PFSK-1 (cell line): Measurements from ENCODE around the gene BDH1.

ENCODE experiments used
- FOXP2 ChIP-seq: optimal IDR thresholded peaks from 2 replicates; pipeline ENCODE3; 2011; ENCODE audit warnings: borderline replicate concordance, control low read depth, inconsistent platforms; ENCODE audit not compliant: insufficient read depth; ENCODE audit errors: extremely low read length, extremely low read depth
- POLR2AphosphoS5 ChIP-seq: IDR thresholded peaks from 2 replicates; pipeline ENCODE4 v1.6.1; 2012; ENCODE audit warnings: low read depth, mild to moderate bottlenecking, control low read depth, low read length, moderate library complexity
- SIN3A ChIP-seq: IDR thresholded peaks from 2 replicates; pipeline ENCODE4 v1.6.1; 2012; ENCODE audit warnings: mild to moderate bottlenecking, low read length, moderate library complexity, borderline replicate concordance; ENCODE audit not compliant: insufficient read depth
- TAF1 ChIP-seq: IDR thresholded peaks from 2 replicates; pipeline ENCODE4 v1.6.1; 2012; ENCODE audit warnings: low read length, control low read depth, borderline replicate concordance; ENCODE audit not compliant: insufficient read depth
- TF ChIP-seq, protein P1 (sequence below), 2 experiments: IDR thresholded peaks; 2 replicates each; pipeline versions ENCODE4 v1.6.1 to v1.8.0; 2011 to 2012; ENCODE audit warnings: low read depth in 2 of 2, low read length in 2 of 2, control low read depth in 1 of 2, inconsistent platforms in 1 of 2, mild to moderate bottlenecking in 1 of 2, moderate library complexity in 1 of 2; ENCODE audit not compliant: insufficient read depth in 1 of 2

Gene BDH1

DNA sequence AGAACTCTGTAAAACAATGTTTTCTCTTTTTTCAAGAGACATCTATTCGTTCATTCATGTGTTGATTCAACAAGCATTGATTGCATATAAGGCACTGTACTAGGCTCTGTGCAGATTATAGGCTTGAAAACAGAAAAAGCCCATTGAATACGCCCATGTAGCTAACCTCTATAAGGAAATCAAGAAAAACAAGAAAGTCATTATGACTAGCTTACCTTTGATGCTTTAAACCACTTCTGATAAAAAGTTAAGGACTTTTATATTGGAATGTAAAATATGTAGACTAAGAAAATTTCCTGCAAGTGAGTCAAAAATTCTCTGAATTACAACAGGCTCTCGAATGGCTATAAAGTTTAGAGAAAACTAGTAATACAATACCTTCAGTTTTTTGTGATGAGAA is 92.5 kb downstream of the BDH1 start:
- no peak for TF ChIP-seq TAF1
- no peak for TF ChIP-seq SIN3A
- no peak for TF ChIP-seq POLR2AphosphoS5
- TF ChIP-seq, protein P1, sequence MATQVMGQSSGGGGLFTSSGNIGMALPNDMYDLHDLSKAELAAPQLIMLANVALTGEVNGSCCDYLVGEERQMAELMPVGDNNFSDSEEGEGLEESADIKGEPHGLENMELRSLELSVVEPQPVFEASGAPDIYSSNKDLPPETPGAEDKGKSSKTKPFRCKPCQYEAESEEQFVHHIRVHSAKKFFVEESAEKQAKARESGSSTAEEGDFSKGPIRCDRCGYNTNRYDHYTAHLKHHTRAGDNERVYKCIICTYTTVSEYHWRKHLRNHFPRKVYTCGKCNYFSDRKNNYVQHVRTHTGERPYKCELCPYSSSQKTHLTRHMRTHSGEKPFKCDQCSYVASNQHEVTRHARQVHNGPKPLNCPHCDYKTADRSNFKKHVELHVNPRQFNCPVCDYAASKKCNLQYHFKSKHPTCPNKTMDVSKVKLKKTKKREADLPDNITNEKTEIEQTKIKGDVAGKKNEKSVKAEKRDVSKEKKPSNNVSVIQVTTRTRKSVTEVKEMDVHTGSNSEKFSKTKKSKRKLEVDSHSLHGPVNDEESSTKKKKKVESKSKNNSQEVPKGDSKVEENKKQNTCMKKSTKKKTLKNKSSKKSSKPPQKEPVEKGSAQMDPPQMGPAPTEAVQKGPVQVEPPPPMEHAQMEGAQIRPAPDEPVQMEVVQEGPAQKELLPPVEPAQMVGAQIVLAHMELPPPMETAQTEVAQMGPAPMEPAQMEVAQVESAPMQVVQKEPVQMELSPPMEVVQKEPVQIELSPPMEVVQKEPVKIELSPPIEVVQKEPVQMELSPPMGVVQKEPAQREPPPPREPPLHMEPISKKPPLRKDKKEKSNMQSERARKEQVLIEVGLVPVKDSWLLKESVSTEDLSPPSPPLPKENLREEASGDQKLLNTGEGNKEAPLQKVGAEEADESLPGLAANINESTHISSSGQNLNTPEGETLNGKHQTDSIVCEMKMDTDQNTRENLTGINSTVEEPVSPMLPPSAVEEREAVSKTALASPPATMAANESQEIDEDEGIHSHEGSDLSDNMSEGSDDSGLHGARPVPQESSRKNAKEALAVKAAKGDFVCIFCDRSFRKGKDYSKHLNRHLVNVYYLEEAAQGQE (IDR thresholded peaks at IDR 0.05; ENCODE audit: insufficient read depth in 1 of 2, low read depth in 2 of 2, low read length in 2 of 2): no peak
- no peak for TF ChIP-seq FOXP2

DNA sequence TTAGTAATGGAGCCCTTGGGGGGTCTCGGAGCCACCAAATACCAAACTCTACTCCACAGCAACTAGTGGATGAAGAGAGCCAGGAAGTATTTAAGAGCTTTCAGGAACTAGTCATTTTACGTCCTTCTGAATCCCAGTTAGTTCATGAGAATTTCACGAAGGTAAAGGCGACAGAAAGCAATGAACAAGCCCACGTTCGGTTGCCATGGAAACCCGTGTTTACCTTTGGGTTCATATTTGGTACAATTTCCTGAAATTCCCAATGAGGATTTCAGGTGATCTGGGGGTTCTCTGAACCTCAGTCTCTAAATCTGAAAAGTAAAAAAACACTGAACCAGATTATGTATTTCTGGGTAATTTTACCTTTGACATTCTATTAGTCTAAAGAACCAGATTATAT is 93.0 kb downstream of the BDH1 start:
- TF ChIP-seq, protein P1 (IDR thresholded peaks at IDR 0.05; ENCODE audit: insufficient read depth in 1 of 2, low read depth in 2 of 2, low read length in 2 of 2): no peak
- TF ChIP-seq POLR2AphosphoS5: no peak
- TF ChIP-seq TAF1: no peak
- no peak for TF ChIP-seq SIN3A
- TF ChIP-seq FOXP2: no peak

DNA sequence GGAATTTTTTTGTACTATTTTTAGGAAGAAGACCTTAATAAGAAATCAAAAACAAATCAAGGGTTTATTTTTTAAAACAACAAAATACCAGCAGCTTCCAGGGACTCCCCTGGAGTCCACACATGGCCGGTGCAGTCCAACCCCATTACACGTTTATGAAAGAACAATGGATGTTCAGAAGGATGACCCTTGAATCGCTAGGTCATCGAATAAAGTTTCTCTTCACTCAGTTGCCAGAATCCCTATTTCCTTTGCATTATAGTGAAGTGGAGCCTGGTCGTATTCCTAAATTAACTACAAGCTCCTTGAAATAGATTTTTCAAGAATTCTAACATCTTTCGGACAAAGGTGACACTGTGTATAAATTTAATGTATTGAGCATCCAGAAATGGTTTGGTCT is 95.1 kb downstream of the BDH1 start:
- TF ChIP-seq FOXP2 (no peak), TAF1 (no peak)

DNA sequence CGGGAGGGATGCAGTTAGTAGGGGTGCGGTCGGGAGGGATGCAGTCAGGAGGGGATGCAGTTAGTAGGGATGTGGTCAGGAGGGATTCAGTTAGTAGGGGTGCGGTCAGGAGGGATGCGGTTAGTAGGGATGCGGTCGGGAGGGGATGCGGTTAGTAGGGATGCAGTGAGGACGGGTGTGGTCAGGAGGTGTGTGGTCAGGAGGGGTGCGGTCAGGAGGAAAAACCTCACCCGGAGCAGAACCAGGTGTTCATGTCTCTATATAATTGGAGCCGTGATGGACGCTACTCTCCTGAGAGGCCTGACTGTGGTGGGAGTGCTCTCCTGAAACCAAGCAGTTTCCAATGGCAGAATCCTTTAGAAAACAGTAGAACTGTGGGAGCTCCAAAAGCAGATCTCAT is 95.8 kb downstream of the BDH1 start:
- TF ChIP-seq POLR2AphosphoS5 (no peak), FOXP2 (no peak), TAF1 (no peak), SIN3A (no peak)
- TF ChIP-seq, protein P1 (IDR thresholded peaks at IDR 0.05; ENCODE audit: insufficient read depth in 1 of 2, low read depth in 2 of 2, low read length in 2 of 2): no peak
